GM12892 (cell line): Measurements from ENCODE around the gene CBX2.

ENCODE experiments used
- DNase-seq: peaks from one replicate; pipeline ENCODE4 v3.0.0; 2011; ENCODE audit not compliant: insufficient read length
- FAIRE-seq: peaks from 2 replicates; lab custom pipeline; 2011; peaks lifted over from hg19 to GRCh38; lab: Jason Lieb, UNC
- POLR2A ChIP-seq: IDR thresholded peaks from 2 replicates; pipeline ENCODE4 v1.6.1; 2011; ENCODE audit warnings: low read depth, low read length, control low read depth
- POLR2AphosphoS5 ChIP-seq: IDR thresholded peaks from 2 replicates; pipeline ENCODE4 v1.6.1; 2011; ENCODE audit warnings: low read depth, low read length, control low read depth
- TAF1 ChIP-seq: IDR thresholded peaks from 2 replicates; pipeline ENCODE4 v1.6.1; 2011; ENCODE audit warnings: low read depth, mild to moderate bottlenecking, control low read depth, low read length, borderline replicate concordance

The CBX2 gene

GRCh38 chr17:79777120-79777893 lies 641 bp upstream of the CBX2 start:
- FAIRE-seq (no peak), DNase-seq (no peak)
- TF ChIP-seq POLR2AphosphoS5 (no peak), TAF1 (no peak), POLR2A (no peak)

GRCh38 chr17:79778504-79779083 lies 646 bp downstream of the CBX2 start:
- FAIRE-seq (no peak), DNase-seq (no peak)
- TF ChIP-seq TAF1 (no peak), POLR2AphosphoS5 (no peak), POLR2A (no peak)

- FAIRE-seq (no peak), DNase-seq (no peak)
- TF ChIP-seq POLR2A (no peak), TAF1 (no peak), POLR2AphosphoS5 (no peak)
These were observed 1.2 kb downstream of the CBX2 start for GRCh38 chr17:79779084-79779529.

GRCh38 chr17:79779661-79780365 lies 1.9 kb downstream of the CBX2 start:
- TF ChIP-seq POLR2A (no peak), POLR2AphosphoS5 (no peak), TAF1 (no peak)
- FAIRE-seq (no peak), DNase-seq (no peak)

GRCh38 chr17:79781012-79781650 lies 3.2 kb downstream of the CBX2 start:
- FAIRE-seq (no peak), DNase-seq (no peak)
- TF ChIP-seq TAF1 (no peak), POLR2AphosphoS5 (no peak), POLR2A (no peak)

- no peak for TF ChIP-seq POLR2A
- TF ChIP-seq TAF1: no peak
- no peak for TF ChIP-seq POLR2AphosphoS5
- no peak for DNase-seq
- no peak for FAIRE-seq
These were observed 4.0 kb downstream of the CBX2 start for GRCh38 chr17:79781736-79782575.

GRCh38 chr17:79783891-79784290 lies 5.9 kb downstream of the CBX2 start:
- TF ChIP-seq POLR2A (no peak), TAF1 (no peak), POLR2AphosphoS5 (no peak)
- DNase-seq (no peak), FAIRE-seq (no peak)

GRCh38 chr17:79784353-79785016 lies 6.5 kb downstream of the CBX2 start:
- TF ChIP-seq TAF1 (no peak), POLR2AphosphoS5 (no peak), POLR2A (no peak)
- no peak for DNase-seq
- FAIRE-seq: no peak

- no peak for FAIRE-seq
- no peak for TF ChIP-seq TAF1
- TF ChIP-seq POLR2AphosphoS5: no peak
- no peak for TF ChIP-seq POLR2A
These were observed 7.3 kb downstream of the CBX2 start for GRCh38 chr17:79785017-79785899.

More at GRCh38 chr17:79785017-79785899, 7.3 kb downstream of the CBX2 start:
- no peak for DNase-seq
